H7 (cell line): ENCODE results near the gene COL9A2. TPM values are rescaled to one million over a fixed set of nuclear protein-coding genes. Genes with fewer than 3 reads are reported as not detected.

Experiments used
- DNase-seq: peaks from one replicate; pipeline ENCODE4 v3.0.0; 2012
- H3K27me3 ChIP-seq: 2 replicates; pipeline ENCODE4 v1.6.0; 2011; ENCODE audit warnings: mild to moderate bottlenecking, low read length; ENCODE audit not compliant: control insufficient read depth, insufficient read depth
- H3K36me3 ChIP-seq: replicated peaks from 2 replicates; pipeline ENCODE4 v1.5.1; 2011; ENCODE audit warnings: low read length; ENCODE audit not compliant: control insufficient read depth, insufficient read depth
- H3K4me3 ChIP-seq: 2 replicates; pipeline ENCODE4 v1.5.1; 2011; ENCODE audit warnings: low read depth, mild to moderate bottlenecking, control low read depth, low read length, moderate library complexity; ENCODE audit not compliant: insufficient read depth
- total RNA-seq: library from RNA; depleted of rRNA; stranded (reverse); fragments of >200 nt; shearing (Covaris generic); gene quantifications from 2 replicates; pipeline ENCODE4 v1.2.3, GENCODE V29; 2014

Gene COL9A2
- total RNA-seq, 1 experiment from 2014 or later = 23.8 TPM

GRCh38 chr1:40270152-40270834, 46.8 kb downstream of the COL9A2 start:
- DNase-seq = no peak
- Histone ChIP-seq H3K36me3 (peaks cover 15% of the 10 kb centered on the region), H3K27me3 (no peaks in the 10 kb centered on the region), H3K4me3 (no peak overlapping the region)

GRCh38 chr1:40268211-40268610, 48.9 kb downstream of the COL9A2 start:
- no peak for DNase-seq
- H3K27me3 ChIP-seq = no peaks in the 10 kb centered on the region
- peaks cover 11% of the 10 kb centered on the region for H3K36me3 ChIP-seq
- no peak overlapping the region for H3K4me3 ChIP-seq

- DNase-seq = no peak
- H3K4me3 ChIP-seq = no peak overlapping the region
- H3K36me3 ChIP-seq = peaks cover 14% of the 10 kb centered on the region
These were observed 49.3 kb downstream of the COL9A2 start for GRCh38 chr1:40267767-40268187.

DNA sequence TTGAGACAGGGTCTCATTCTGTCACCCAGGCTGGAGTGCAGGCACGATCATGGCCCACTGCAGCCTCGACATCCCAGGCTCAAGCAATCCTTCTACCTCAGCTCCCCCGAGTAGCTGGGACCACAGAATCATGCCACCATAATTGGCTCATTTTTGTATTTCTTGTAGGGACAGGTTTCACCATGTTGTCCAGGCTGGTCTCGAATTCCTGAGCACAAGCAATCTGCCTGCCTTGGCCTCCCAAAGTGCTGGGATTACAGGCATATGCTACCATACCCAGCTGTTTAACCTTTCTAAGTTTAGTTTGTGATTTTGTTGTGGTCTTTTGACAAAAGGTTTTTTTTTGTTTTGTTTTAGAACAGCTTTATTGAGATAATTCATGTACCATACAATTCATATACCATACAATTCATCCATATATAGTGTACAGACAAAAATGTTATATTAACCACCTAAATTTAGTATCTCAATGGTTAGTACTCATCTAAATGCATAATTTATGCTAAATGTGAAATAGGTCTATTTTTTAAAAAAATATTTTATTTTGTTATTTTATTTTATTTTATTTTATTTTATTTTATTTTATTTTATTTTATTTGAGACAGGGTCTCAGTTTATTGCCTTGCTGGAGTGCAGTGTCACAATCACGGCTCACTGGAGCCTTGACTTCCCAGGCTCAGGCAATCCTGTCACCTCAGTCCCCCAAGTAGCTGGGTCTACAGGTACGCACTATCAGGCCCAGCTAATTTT, 50.1 kb downstream of the COL9A2 start:
- no peak for DNase-seq
- Histone ChIP-seq H3K36me3 (peaks cover 17% of the 10 kb centered on the region), H3K4me3 (no peak overlapping the region), H3K27me3 (no peaks in the 10 kb centered on the region)

More at GRCh38 chr1:40267767-40268187, 49.3 kb downstream of the COL9A2 start:
- H3K27me3 ChIP-seq = no peaks in the 10 kb centered on the region

DNA sequence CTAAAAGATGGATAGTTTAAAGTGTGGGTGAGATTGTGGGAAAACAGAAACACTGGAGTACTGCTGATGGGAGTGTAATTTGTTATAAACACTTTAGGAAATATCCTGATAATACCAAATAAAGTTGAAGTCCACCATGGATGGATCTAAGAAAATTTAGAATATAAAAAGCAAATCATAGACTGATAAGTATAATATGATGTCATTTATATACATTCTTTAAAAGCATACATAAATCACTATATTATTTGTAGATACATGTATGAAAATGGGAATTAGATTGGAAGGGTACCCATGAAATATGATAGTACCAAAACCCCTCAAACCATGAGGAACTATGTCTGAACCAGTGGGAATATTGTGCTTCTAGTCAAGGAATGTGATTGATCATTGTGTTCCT, 51.2 kb downstream of the COL9A2 start:
- Histone ChIP-seq H3K27me3 (no peaks in the 10 kb centered on the region), H3K36me3 (peaks cover 18% of the 10 kb centered on the region), H3K4me3 (no peak overlapping the region)
- DNase-seq = no peak

- DNase-seq = no peak
- H3K36me3 ChIP-seq = peaks cover 13% of the 10 kb centered on the region
- H3K27me3 ChIP-seq = no peaks in the 10 kb centered on the region
- no peak overlapping the region for H3K4me3 ChIP-seq
These were observed 51.8 kb downstream of the COL9A2 start for GRCh38 chr1:40265298-40265697.

DNA sequence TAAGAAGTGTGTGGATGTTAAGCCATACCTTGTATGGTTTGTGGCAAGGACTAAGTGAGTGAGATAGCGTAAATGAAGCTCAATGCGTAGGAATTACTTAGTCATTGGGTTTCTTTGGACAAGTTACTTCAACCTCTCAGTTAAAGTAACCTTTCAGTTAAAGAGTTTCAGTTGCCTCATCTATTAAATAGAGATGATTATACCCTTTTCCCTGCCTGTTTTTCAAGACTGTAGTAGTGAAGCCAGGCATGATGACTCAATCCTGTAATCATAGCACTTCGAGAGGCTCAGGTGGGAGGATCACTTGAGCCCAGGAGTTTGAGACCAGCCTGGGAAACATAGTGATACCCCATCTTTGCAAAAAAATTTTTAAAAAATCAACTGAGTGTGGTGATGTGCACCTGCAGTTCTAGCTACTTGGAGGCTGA, 52.7 kb downstream of the COL9A2 start:
- H3K36me3 ChIP-seq = peaks cover 14% of the 10 kb centered on the region
- no peak for DNase-seq
- no peak overlapping the region for H3K4me3 ChIP-seq
- H3K27me3 ChIP-seq = no peaks in the 10 kb centered on the region

GRCh38 chr1:40258445-40258769, 58.7 kb downstream of the COL9A2 start:
- H3K36me3 ChIP-seq = peaks cover 10% of the 10 kb centered on the region
- H3K4me3 ChIP-seq = peak overlapping the region; percentile 98
- no peaks in the 10 kb centered on the region for H3K27me3 ChIP-seq
- peak; percentile 47 for DNase-seq

DNA sequence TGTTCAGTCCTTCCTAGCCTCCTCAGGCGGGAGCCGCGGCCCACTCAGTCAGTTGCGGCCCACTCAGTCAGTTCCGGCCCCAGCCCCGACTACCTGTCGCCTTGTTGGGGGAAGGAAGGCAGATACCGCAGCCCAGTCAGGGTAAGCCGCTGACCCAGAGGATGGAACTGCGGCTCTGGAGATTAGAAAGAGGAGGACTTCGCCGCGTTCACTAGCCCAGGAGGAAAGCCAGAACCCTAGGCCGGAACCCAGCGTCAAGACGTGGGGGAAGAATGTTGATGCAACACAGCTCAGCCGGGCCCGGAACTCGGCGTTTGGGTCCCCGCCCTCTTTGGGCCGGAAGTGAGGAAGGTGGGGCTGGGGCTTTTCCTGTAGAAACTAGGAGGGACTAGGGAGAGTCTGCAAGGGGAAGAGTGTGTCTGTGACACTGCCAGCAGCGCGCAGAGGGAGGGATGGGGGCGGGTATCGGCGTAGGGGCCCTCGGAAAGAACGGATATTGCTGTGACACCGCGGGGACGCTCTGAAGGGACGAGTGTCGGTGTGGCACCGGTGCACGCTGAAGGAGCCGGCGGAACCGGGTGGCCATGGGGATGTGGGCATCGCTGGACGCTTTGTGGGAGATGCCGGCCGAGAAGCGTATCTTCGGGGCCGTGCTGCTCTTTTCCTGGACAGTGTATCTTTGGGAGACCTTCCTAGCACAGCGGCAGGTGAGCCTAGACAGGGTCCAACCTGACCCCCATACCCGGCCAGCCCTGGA, 59.2 kb downstream of the COL9A2 start, which contains the start of gene ZMPSTE24:
Gene ZMPSTE24, plus strand, starts transcription at position 549 of the 757 bp plus-strand sequence. Its CDS starts 36 bp downstream, at position 585.
- Histone ChIP-seq H3K27me3 (no peaks in the 10 kb centered on the region), H3K4me3 (peak within 1 kb of the TSS; percentile 98), H3K36me3 (peaks cover 8% of the 10 kb centered on the region)
- DNase-seq = peak; percentile 92

DNA sequence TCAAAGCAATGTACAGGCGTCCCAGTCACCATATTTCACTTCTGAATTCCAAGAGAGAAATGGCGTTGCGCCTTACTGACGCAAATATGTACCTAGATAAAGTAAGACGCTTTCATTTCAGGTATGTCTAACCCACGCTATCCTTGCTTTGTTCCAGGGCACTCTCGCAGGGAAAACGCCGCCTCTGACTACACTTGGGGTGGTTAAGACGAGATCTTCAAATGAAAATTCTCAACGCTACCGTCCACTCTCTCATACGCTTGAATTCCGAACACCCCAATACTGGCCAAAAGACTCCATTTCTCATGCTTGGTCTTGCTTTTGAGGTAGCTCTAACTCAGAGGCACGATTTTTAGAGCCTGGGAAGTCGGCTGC, 59.8 kb downstream of the COL9A2 start:
- Histone ChIP-seq H3K27me3 (no peaks in the 10 kb centered on the region), H3K4me3 (peak overlapping the region; percentile 98), H3K36me3 (peaks cover 6% of the 10 kb centered on the region)
- DNase-seq = no peak

DNA sequence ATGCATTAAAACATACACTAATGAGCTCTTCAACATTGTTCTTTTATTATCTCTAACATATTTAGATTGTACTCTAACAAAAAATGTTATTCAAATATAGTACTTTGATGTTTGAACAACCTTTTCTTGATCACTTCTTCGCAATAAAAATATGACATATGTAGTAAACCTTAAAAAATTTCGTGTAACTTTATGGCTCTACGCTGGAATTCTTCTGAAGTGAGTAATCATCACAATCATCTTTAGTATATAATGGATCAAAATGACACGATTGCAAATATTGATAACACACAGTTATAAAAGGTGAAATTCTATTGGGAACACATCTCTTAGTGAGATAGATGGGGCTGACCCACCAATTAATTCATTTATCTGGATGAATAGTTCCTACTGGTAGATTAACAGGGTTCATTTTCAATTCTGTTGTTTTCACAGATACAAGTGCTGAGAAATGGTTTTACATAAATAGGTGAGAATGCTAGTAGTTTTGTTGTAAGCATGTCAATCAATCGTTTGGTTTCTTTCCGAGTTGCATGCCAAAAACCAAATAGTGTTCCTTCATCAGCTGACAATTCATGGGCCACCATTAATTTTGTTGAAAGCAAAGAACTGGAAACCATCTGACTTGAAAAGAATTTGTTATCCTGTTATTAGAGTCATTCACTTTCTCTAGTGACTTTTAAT, 60.5 kb downstream of the COL9A2 start:
- no peak for DNase-seq
- Histone ChIP-seq H3K27me3 (no peaks in the 10 kb centered on the region), H3K4me3 (peak overlapping the region; percentile 98), H3K36me3 (peaks cover 3% of the 10 kb centered on the region)

DNA sequence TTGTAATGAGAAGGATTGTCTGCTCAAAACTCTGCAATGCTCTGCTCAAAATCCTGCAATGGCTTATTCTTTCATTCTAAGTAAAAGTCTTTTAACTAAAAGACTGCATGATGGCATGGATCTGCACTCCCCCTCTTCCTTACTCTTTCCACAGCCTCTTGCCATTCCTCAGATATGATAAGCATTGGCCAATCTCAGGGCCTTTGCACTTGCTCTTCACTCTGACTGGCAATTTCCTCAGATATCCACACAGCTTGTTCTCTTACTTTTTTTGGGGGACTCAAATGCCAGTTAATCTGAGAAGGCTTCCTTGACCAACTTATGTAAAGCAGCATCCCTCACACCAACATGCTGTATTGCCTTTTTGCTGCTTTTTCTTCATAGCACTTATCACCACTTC, 61.9 kb downstream of the COL9A2 start:
- Histone ChIP-seq H3K4me3 (no peak overlapping the region), H3K36me3 (peaks cover 1% of the 10 kb centered on the region; the same call in 1 of the 2 replicates), H3K27me3 (no peaks in the 10 kb centered on the region)
- DNase-seq = no peak

- DNase-seq = no peak
- Histone ChIP-seq H3K4me3 (no peak overlapping the region), H3K36me3 (no peaks in the 10 kb centered on the region), H3K27me3 (no peaks in the 10 kb centered on the region)
These were observed 64.5 kb downstream of the COL9A2 start for GRCh38 chr1:40252601-40253000.

GRCh38 chr1:40251456-40251855, 65.6 kb downstream of the COL9A2 start:
- no peak for DNase-seq
- no peaks in the 10 kb centered on the region for H3K27me3 ChIP-seq
- H3K36me3 ChIP-seq = no peaks in the 10 kb centered on the region
- H3K4me3 ChIP-seq = no peak overlapping the region
